Mucosa of descending colon (tissue), 3 donors: Measurements from ENCODE around the gene PRXL2B. TPM values are rescaled to one million over a fixed set of nuclear protein-coding genes. Genes with fewer than 3 reads are reported as not detected.

Experiments
- ATAC-seq: fragments of 200-7000 bp; cut with Tn5 transposase; one replicate; pipeline ENCODE4 v1.9.1; 2020; ENCODE audit warnings: mild to moderate bottlenecking, moderate library complexity
- DNase-seq, 3 donors: peaks; one replicate each; pipeline ENCODE4 v3.0.0-alpha.2; 2020
- H3K36me3 ChIP-seq: fragments of 200-600 bp; one replicate; pipeline ENCODE4 v1.8.0; 2021; ENCODE audit warnings: low read depth, mild to moderate bottlenecking
- H3K4me1 ChIP-seq: fragments of 200-600 bp; one replicate; pipeline ENCODE4 v1.8.0; 2021; ENCODE audit warnings: low read depth, mild to moderate bottlenecking
- H3K4me3 ChIP-seq: fragments of 200-600 bp; one replicate; pipeline ENCODE4 v1.8.0; 2021; ENCODE audit warnings: mild to moderate bottlenecking
- H3K9me3 ChIP-seq: fragments of 200-600 bp; one replicate; pipeline ENCODE4 v1.8.0; 2021; ENCODE audit warnings: mild to moderate bottlenecking
- intact Hi-C, 2 donors: fragments of 100-400 bp; cut with DNase I in 1 of 2; cut with micrococcal nuclease in 1 of 2; formaldehyde crosslinking; loops; one replicate each; pipeline versions ENCODE4 v1.11.0 to v1.11.1; 2022; cut with DNase I, micrococcal nuclease
- total RNA-seq, 3 donors: library from RNA; stranded (reverse); fragmentation: NEBNext Ultra II Directional in 2 of 3; extraction: Animal tissue kit (Norgen Biotek cat#: 25700) in 2 of 3; gene quantifications; one replicate each; pipeline versions ENCODE4 v1.2.1 to v1.2.4, GENCODE V29; 2021 to 2023
- TF ChIP-seq, protein P1 (sequence below): fragments of 200-600 bp; IDR thresholded peaks from one replicate; pipeline ENCODE4 v1.8.0; 2022; ENCODE audit warnings: antibody characterized with exemption, mild to moderate bottlenecking
- donor health status: DM: no; HTN: no; CAD: no; lungs with moderate emphysema.
- donor health status: DM: no; HTN: no; CAD: no.
- donor health status: DM: no; HTN: yes; CAD: no.

The PRXL2B gene
- total RNA-seq, 3 donors from 2014 or later: 45.2 to 65.5 (median 48.3) TPM

DNA sequence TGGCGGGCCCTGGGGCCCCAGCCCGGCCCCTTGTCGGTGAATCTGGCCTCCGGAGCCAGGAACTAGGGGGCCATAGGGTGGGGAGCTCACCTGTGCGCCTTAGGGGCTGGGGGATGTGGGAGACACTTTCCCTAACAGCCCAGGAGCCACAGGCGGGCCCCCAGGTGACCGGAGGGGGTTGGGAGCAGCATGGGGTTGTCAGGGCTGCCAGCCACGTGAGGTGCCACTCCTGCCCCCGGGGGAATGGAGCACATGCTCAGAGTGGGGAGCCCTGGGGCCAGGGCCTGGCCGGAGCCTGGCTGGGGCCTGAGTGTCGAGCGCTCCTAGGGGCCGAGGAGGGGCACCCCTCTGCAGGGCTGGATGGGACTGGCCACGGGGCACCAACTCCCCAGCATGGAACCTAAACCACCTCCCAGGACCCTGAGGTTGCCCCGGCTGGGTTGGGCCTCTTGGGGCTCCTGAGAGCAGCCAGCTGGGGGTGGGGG, 19.9 kb downstream of the PRXL2B start:
- Histone ChIP-seq H3K9me3 (no peaks in the 10 kb centered on the region), H3K4me1 (no peaks in the 10 kb centered on the region), H3K36me3 (no peaks in the 10 kb centered on the region), H3K4me3 (no peak overlapping the region)
- DNase-seq (no peak), ATAC-seq (no peak)
- intact Hi-C loops: no loop called here
- TF ChIP-seq, protein P1, sequence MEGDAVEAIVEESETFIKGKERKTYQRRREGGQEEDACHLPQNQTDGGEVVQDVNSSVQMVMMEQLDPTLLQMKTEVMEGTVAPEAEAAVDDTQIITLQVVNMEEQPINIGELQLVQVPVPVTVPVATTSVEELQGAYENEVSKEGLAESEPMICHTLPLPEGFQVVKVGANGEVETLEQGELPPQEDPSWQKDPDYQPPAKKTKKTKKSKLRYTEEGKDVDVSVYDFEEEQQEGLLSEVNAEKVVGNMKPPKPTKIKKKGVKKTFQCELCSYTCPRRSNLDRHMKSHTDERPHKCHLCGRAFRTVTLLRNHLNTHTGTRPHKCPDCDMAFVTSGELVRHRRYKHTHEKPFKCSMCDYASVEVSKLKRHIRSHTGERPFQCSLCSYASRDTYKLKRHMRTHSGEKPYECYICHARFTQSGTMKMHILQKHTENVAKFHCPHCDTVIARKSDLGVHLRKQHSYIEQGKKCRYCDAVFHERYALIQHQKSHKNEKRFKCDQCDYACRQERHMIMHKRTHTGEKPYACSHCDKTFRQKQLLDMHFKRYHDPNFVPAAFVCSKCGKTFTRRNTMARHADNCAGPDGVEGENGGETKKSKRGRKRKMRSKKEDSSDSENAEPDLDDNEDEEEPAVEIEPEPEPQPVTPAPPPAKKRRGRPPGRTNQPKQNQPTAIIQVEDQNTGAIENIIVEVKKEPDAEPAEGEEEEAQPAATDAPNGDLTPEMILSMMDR: no peak

DNA sequence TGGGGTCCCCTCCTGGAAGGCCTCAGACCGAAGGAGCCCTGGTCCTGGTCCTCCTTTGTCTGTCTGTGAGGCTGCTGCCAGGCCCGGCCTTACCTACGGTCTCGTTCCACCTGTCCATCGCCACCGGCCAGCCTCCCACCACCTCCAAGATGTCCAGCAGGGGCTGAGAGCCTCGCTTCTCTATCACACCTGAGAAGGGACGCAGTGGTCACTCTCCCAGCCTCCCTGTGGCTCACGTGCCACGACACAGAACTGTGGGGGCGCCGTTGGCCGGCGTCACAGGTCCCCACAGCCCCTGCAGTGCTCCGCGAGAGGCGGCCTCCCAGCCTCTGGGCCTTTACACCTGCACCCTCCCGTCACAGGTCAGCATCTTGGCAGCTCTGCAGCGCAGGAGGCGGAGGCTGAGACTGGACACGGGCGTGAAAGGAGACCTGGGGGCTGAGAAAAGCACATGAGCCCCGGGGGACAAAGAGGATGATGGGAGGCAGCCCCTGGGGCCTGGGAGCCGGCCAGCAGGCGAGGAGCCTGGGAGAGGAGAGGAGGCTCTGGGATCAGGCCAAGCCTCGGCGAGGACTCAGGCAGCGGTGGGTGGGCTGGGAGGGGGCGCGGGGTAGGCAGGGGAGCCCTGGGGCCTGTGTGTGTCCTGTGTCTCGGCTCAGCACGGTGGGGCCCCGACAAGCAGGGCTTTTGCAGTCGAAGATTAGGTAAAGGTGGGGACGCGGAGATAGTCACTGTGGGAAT, 20.5 kb downstream of the PRXL2B start:
- TF ChIP-seq, protein P1: no peak
- Histone ChIP-seq H3K9me3 (no peaks in the 10 kb centered on the region), H3K36me3 (no peaks in the 10 kb centered on the region), H3K4me1 (no peaks in the 10 kb centered on the region), H3K4me3 (no peak overlapping the region)
- ATAC-seq: no peak
- DNase-seq: no peak
- intact Hi-C loops: no loop called here

DNA sequence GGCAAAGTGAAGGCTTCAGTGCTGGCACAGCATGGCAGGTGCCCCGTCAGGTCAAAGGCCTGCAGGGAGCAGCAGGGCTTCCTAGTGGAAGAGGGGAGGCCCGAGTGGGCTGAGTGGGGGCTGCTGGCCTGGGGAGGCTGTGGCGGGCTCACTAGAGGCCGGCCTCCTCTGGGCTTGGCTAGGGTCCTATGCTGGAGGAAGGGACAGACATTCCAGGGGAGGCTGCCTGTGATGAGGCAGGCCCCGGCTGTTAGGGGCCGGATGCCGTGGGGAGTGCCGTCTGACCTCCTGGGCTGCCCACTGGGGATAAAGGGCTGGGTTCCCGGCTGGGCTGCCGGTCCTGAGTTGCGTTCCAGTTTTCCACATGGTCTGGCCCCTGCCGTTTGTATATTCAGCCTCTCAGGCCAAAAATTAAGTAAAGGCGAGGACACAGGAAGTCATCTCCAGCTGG, 21.1 kb downstream of the PRXL2B start:
- TF ChIP-seq, protein P1: no peak
- DNase-seq: no peak
- Histone ChIP-seq H3K4me1 (no peaks in the 10 kb centered on the region), H3K4me3 (no peak overlapping the region), H3K9me3 (no peaks in the 10 kb centered on the region), H3K36me3 (no peaks in the 10 kb centered on the region)
- intact Hi-C loops: no loop called here
- no peak for ATAC-seq

DNA sequence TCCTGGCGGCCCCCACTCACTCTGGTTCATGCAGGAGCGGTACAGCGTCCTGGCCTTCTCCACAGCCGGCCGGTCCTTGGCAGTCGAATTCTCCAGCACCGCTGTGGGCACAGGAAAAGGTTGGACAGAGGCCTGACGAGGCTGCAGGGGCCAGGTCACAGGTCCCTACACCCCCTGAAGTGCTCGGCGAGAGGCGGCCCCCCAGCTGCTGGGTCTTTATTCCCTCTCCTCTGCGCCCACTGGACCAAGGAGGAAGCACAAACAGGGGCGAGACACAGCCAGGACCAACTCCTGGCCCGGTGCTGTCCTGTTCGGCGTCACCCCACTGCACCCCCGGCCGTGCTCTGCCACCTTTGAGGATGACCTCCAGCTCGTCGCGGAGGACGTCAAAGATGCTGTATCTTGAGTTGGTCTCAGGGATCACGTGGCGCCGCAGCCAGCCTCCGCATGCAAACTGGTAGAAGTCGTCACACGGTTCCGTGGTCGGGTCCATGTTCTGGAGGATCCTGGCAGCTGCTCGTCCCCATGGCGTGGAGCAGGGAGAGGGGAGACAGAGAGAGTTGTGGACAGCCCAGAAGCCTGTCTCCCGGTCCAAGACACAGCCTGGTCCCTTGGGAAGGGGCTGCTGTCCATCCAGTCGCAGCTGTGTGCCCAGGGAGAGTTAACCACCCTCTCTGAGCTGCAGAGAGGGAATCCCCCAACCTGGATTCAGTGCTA, 22.9 kb downstream of the PRXL2B start:
- TF ChIP-seq, protein P1: no peak
- Histone ChIP-seq H3K4me3 (no peak overlapping the region), H3K36me3 (no peaks in the 10 kb centered on the region), H3K4me1 (no peaks in the 10 kb centered on the region), H3K9me3 (peaks cover 6% of the 10 kb centered on the region)
- DNase-seq: peak in 1 of 3 donors; percentile 51
- intact Hi-C loops: no loop called here
- ATAC-seq: no peak

DNA sequence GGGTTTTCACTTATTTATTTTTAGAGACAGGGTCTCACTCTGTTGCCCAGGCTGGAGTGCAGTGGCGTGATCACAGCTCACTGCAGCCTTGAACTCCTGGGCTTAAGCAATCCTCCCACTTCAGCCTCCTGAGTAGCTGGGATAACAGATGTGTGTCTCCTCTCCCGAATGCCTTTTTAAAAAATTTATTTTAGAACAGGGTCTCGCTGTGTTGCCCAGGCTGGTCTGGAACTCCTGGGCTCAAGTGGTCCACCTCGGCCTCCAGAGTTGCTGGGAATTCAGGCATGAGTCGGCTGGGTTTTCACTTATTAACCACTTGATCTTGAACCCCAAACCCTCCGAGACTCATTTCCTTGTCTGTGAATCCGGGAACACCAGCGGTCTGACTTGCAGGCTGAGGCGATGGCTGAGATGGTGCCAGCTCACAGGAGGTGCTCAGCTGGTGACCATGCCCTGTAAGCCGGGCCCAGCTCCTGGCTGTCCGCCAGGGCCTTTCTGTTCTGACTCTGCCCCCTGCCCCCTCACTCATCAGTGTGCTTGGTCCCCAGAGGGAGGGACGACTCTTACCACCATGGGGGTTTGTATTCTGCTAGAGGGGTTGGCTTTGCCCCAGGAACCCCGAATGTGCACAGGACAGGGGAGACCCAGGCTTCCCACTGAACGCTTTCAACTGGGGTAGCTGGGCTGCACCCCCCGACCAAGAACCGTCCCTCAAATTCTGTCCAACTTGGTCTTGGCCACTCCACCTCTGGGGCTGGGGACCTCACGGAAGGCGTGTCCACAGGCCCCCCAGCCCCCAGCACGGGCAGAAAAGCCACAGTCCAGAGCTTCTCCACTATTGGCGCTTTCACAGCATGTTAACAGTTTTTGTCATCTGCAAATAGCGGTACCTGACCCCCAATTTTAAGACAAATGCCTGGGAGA, 23.7 kb downstream of the PRXL2B start:
- H3K9me3 ChIP-seq: peaks cover 6% of the 10 kb centered on the region
- no peaks in the 10 kb centered on the region for H3K36me3 ChIP-seq
- DNase-seq (no peak), ATAC-seq (no peak)
- H3K4me3 ChIP-seq: no peak overlapping the region
- intact Hi-C loops: no loop called here
- H3K4me1 ChIP-seq: no peaks in the 10 kb centered on the region
- TF ChIP-seq, protein P1: no peak
